ENCODE measurements around the gene GNG7.
"Not testable (repeated sequence)": the region's sequence is repeated elsewhere in the genome, so short reads cannot be mapped to it uniquely, and the experiment has no call there.

GNG7 gene

DNA sequence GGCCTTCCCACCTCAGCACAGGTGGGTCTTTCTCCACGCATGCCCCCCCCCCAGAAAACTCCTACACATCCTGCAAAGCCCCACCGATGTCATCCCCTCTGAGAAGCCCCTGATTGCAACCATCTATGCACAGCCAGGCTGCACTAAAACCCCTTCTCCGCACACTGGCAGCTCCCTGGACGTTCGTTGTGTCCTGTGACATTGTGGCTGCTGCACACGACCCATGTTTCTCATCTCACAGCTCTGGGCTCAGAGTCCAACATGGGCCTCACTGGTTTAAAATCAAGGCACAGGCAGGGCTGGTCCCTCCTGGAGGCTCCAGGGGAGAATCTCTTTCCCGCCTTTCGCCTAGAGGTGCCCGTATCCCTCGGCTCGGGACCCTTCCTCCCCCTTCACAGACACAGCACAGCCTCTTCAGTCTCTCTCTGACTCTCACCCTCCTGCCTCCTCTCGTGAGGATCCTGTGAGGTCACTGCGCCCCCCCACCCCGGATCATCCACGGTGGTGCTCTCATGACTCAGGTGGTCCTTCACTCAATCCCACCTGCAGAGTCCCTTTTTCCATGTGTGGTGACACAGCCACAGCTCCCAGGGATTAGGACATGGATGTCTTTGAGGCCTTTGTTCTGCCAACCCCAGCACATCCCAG lies 155.3 kb downstream of the GNG7 start:
- H3K4me3 ChIP-seq (ENCODE audit: low read depth, low read length), result no peak overlapping the region
- no peaks in the 10 kb centered on the region for H3K36me3 ChIP-seq (ENCODE audit: control insufficient read depth, insufficient read depth, low read length)
- H3K27ac ChIP-seq (ENCODE audit: low read depth, low read length), result no peak overlapping the region
- H3K4me1 ChIP-seq (ENCODE audit: control insufficient read depth, insufficient read depth, low read length), result peaks cover 17% of the 10 kb centered on the region
- no peak overlapping the region for H3K9ac ChIP-seq (ENCODE audit: low read depth, low read length)
- no peaks in the 10 kb centered on the region for H3K9me3 ChIP-seq (ENCODE audit: control insufficient read depth, insufficient read depth, low read length)
- H3K27me3 ChIP-seq (ENCODE audit: control insufficient read depth, insufficient read depth, low read length), result no peaks in the 10 kb centered on the region

DNA sequence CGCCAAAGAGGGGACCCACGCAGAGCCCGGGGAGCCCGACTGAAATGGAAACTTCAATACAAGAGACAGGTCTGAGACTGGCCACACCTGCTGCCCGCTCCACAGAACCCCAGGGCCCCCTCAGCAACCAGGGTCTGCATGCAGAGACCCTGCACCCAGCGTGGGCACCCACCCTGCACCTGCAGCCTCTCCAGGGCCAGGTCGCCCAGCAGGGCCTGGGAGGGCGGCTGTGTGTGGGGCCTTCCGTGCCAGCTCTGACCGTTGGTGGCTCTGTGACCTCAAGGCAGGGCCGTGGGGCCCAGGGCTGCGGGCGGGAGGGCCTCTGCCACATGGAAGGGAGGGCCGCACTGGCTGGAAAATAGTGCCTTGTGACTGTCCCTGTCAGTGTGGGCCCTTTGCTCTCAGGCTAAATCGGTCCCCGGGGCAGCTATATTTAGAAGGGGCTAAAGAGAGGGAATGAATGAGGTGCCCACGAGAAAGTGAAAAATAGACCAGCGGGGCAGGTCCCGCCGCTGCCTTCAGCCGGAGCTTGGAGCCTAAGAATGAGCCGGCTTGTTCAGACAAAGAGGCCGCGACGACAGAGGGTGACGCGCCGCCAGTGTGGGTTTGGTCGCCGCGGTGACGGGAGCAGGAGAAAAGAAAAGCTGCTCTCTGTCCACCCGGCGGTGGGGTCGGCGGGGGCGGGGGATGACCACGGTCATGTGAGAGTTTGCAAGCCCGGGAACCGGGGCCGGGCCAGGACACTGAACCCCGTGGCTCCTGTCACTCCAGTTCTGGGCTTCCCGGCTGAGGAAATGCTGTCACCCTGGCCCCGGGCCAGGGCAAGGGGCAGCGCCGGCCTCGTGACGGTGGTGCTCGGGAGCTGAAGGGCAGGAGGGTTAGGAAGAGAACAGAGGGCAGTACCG lies 156.1 kb downstream of the GNG7 start:
- H3K4me1 ChIP-seq (ENCODE audit: control insufficient read depth, insufficient read depth, low read length), result peaks cover 18% of the 10 kb centered on the region
- no peaks in the 10 kb centered on the region for H3K36me3 ChIP-seq (ENCODE audit: control insufficient read depth, insufficient read depth, low read length)
- no peak overlapping the region for H3K4me3 ChIP-seq (ENCODE audit: low read depth, low read length)
- no peak overlapping the region for H3K9ac ChIP-seq (ENCODE audit: low read depth, low read length)
- no peaks in the 10 kb centered on the region for H3K27me3 ChIP-seq (ENCODE audit: control insufficient read depth, insufficient read depth, low read length)
- H3K27ac ChIP-seq (ENCODE audit: low read depth, low read length), result peak overlapping the region; percentile 37
- no peaks in the 10 kb centered on the region for H3K9me3 ChIP-seq (ENCODE audit: control insufficient read depth, insufficient read depth, low read length)

DNA sequence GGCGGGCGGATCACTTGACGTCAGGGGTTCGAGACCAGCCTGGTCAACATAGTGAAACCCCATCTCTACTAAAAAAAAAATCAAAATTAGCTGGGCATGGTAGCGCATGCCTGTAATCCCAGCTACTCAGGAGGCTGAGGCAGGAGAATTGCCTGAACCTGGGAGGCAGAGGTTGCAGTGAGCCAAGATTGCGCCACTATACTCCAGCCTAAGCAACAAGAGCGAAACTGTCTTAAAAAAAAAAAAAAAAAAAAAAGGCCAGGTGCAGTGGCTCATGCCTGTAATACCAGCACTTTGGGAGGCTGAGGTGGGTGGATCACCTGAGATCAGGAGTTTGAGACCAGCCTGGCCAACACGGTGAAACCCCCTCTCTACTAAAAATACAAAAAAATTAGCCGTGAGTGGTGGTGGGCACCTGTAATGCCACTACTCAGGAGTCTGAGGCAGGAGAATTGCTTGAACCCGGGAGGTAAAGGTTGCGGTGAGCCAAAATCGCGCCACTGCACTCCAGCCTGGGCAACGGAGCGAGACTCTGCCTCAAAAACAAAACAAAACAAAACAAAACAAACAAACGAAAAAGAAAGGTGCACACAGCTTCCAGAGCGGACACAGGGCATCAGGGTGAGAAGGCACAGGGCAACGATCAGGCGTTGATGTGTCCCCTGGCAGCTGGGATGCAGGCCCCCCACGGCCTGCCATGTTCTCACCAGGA lies 156.9 kb downstream of the GNG7 start:
- H3K27me3 ChIP-seq (ENCODE audit: control insufficient read depth, insufficient read depth, low read length); H3K9ac ChIP-seq (ENCODE audit: low read depth, low read length); H3K27ac ChIP-seq (ENCODE audit: low read depth, low read length); H3K4me3 ChIP-seq (ENCODE audit: low read depth, low read length); H3K36me3 ChIP-seq (ENCODE audit: control insufficient read depth, insufficient read depth, low read length); H3K9me3 ChIP-seq (ENCODE audit: control insufficient read depth, insufficient read depth, low read length): not testable (repeated sequence)
- H3K4me1 ChIP-seq (ENCODE audit: control insufficient read depth, insufficient read depth, low read length), result peaks cover 18% of the 10 kb centered on the region

DNA sequence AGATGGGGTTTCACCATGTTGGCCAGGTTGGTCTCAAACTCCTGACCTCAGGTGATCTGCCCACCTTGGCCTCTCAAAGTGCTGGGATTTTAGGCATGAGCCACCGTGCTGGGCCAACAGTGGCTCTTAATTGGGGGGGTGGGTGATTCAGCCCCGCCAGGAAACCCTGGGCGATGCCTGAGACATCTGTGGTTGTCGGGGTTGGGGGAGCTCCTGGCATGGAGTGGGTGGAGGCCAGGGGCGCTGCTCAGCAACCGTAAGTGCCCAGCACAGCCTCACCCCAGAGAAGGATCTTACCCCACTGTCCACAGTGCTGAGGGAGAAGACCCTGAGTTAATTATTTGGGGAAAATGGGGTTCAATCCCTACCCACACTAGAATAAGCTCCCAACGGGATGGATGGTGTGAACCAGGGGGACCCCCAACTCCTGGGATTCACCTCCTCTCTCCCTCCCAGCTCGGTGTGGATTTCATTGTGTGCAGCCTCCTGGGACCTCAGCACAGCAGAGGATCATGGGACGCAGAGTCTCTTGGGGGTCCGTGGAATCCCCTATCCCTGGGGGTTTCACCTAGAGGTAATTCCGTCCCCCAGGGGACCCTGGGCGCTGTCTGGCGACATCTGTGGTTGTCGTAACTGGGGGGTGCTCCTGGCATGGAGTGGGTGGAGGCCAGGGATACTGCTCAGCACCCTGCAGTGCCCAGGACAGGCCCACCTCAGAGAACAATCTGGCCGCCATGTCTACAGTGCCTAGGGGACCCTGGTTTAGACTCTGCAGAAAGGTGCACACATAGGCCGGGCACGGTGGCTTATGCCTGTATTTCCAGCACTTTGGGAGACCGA lies 157.7 kb downstream of the GNG7 start:
- Histone ChIP-seq H3K27ac (ENCODE audit: low read depth, low read length) (no peak overlapping the region), H3K9ac (ENCODE audit: low read depth, low read length) (no peak overlapping the region), H3K27me3 (ENCODE audit: control insufficient read depth, insufficient read depth, low read length) (no peaks in the 10 kb centered on the region), H3K9me3 (ENCODE audit: control insufficient read depth, insufficient read depth, low read length) (no peaks in the 10 kb centered on the region), H3K36me3 (ENCODE audit: control insufficient read depth, insufficient read depth, low read length) (no peaks in the 10 kb centered on the region), H3K4me1 (ENCODE audit: control insufficient read depth, insufficient read depth, low read length) (peaks cover 21% of the 10 kb centered on the region), H3K4me3 (ENCODE audit: low read depth, low read length) (no peak overlapping the region)

DNA sequence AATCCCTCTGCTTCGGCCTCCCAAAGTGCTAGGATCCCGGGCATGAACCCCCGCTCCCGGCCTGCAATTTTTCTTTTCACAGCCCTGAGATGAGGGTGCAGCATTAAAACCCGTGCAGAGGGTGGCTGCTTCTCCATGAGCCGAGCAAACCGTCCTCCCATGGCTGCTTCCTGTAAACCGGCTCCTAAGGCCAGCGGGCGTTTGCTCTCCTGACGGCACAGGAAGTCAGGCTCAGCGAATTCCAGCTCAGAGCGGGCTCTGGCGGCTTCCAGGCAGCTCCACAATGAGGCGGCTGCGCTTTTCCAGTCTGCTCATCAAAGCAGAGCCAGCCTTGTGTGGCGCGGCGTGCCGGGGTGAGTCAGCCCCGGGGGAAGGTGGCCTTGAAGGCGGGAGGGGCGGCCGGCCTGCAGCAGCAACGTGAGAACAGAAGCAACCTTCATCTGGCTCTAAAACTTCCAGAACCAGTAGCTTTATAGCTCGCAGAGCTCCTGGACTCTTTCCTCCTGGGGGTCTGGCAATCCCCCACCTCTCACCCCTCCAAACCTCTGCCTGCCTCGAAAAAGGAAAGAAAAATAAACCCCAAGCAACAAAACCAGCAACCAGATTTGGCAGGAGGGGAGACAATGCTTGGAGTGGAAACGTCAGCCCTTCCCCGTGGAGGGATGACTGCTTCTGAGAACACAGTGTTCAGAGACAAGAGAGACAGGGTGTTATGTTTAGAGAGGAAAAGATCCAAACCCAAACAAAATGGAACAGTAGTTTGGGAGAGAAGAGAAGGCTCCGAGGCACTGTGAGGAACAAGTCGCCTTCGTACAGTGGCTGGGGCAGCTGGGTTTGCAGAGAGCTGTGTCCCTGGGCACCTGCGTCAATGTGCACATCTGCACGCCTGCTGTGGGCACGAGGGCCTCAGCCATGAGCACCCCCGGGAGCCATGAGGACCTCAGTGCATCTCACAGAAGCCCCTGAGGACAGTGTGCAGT lies 158.7 kb downstream of the GNG7 start:
- peak overlapping the region; percentile 22 for H3K9ac ChIP-seq (ENCODE audit: low read depth, low read length)

DNA sequence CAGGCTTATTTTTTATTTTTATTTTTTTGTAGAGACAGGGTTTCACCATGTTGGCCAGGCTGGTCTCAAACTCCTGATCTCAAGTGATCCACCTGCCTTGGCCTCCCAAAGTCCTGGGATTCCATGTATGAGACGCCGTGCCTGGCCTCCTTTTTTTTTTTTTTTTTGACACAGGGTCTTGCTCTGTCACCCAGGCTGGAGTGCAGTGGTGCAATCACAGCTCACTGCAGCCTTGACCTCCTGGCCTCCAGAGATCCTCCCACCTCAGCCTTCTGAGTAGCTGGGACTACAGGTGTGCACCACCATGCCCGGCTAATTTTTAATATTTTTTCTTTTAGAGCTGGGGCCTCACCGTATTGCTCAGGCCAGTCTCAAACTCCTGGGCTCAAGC lies 159.4 kb downstream of the GNG7 start:
- H3K27me3 ChIP-seq (ENCODE audit: control insufficient read depth, insufficient read depth, low read length); H3K9me3 ChIP-seq (ENCODE audit: control insufficient read depth, insufficient read depth, low read length); H3K36me3 ChIP-seq (ENCODE audit: control insufficient read depth, insufficient read depth, low read length); H3K4me3 ChIP-seq (ENCODE audit: low read depth, low read length): not testable (repeated sequence)
- H3K27ac ChIP-seq (ENCODE audit: low read depth, low read length), result peak overlapping the region; percentile 96
- H3K9ac ChIP-seq (ENCODE audit: low read depth, low read length), result peak overlapping the region; percentile 22
- peaks cover 21% of the 10 kb centered on the region for H3K4me1 ChIP-seq (ENCODE audit: control insufficient read depth, insufficient read depth, low read length)

More for the DNA sequence above, 158.7 kb downstream of the GNG7 start:
- Histone ChIP-seq H3K27ac (ENCODE audit: low read depth, low read length) (peak overlapping the region; percentile 96), H3K9me3 (ENCODE audit: control insufficient read depth, insufficient read depth, low read length) (no peaks in the 10 kb centered on the region), H3K4me1 (ENCODE audit: control insufficient read depth, insufficient read depth, low read length) (peaks cover 21% of the 10 kb centered on the region), H3K36me3 (ENCODE audit: control insufficient read depth, insufficient read depth, low read length) (no peaks in the 10 kb centered on the region), H3K27me3 (ENCODE audit: control insufficient read depth, insufficient read depth, low read length) (no peaks in the 10 kb centered on the region), H3K4me3 (ENCODE audit: low read depth, low read length) (no peak overlapping the region)

DNA sequence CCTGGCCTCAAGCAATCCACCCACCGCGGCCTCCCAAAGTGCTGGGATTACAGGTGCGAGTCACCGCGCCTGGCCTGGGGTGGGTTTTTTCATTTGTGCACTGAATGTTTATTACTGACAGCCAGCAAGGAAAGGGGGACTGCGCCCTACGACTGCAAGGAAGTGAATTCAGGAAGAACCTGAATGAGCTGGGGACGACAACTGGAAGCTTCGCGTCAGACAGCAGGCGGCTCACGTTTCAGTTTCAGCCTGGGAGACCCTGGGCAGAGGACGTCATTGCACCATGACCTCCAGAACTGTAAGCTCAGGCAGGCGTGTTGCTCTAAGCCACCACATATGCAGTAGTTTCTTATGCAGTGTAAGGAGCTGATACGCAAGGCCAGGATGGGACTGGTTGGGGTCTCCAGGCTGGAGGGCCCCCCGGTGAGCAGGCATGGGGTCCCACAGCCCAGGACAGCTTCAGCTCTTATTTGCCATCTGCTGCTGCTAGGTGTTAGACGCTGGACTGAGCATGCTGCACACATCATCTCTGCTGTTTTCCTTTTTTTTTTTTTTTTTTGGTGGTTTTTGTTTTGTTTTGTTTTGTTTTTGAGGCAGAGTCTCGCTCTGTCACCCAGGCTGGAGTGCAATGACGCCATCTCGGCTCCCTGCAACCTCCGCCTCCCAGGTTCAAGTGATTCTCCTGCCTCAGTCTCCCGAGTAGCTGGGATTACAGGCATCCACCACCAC lies 160.0 kb downstream of the GNG7 start:
- no peaks in the 10 kb centered on the region for H3K27me3 ChIP-seq (ENCODE audit: control insufficient read depth, insufficient read depth, low read length)
- H3K27ac ChIP-seq (ENCODE audit: low read depth, low read length), result no peak overlapping the region
- no peak overlapping the region for H3K9ac ChIP-seq (ENCODE audit: low read depth, low read length)
- H3K4me3 ChIP-seq (ENCODE audit: low read depth, low read length), result no peak overlapping the region
- peaks cover 21% of the 10 kb centered on the region for H3K4me1 ChIP-seq (ENCODE audit: control insufficient read depth, insufficient read depth, low read length)
- no peaks in the 10 kb centered on the region for H3K36me3 ChIP-seq (ENCODE audit: control insufficient read depth, insufficient read depth, low read length)
- H3K9me3 ChIP-seq (ENCODE audit: control insufficient read depth, insufficient read depth, low read length), result no peaks in the 10 kb centered on the region

DNA sequence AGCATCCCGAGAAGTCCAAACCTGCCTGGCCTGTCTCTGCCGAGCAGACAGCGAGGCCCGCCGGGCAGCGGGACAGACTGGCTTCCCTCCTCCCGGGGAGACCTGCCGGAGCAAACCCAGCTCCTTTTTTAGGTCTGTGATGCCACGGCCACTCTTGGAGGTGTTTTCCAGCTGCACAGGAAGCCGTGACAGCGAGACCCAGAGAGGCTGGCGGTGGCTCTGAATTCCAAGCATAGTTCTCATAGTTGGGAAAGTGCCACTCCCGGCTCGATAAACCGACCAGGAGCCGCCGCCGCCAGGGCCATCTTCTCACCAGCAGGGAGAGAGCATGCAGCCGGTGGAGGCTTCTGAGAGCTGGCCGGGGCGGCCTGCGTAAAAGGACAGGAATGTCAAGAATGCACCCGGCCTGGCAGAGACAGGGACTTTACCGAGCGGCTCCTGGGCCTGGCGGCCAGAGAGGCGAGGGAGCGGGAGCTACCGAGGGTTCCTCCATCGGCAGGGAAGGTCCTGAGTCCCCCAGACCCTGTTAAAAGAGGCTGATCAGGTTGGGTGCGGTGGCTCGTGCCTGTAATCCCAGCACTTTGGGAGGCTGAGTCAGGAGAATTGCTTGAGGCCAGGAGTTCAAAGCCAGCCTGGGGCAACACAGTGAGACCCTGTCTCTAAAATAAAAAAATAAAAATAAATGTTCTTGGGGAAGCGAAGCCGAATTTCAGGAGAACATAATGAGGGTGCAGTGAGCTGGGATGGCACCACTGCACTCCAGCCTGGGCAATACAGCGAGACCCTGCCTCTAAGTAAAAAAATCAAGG lies 161.6 kb downstream of the GNG7 start:
- Histone ChIP-seq H3K4me1 (ENCODE audit: control insufficient read depth, insufficient read depth, low read length) (peaks cover 21% of the 10 kb centered on the region), H3K36me3 (ENCODE audit: control insufficient read depth, insufficient read depth, low read length) (no peaks in the 10 kb centered on the region), H3K9me3 (ENCODE audit: control insufficient read depth, insufficient read depth, low read length) (no peaks in the 10 kb centered on the region), H3K27me3 (ENCODE audit: control insufficient read depth, insufficient read depth, low read length) (no peaks in the 10 kb centered on the region), H3K9ac (ENCODE audit: low read depth, low read length) (peak overlapping the region; percentile 72), H3K4me3 (ENCODE audit: low read depth, low read length) (0 out of 2 replicates have a peak overlapping the region, but pooled peaks have one; percentile 42), H3K27ac (ENCODE audit: low read depth, low read length) (peak overlapping the region; percentile 99)

DNA sequence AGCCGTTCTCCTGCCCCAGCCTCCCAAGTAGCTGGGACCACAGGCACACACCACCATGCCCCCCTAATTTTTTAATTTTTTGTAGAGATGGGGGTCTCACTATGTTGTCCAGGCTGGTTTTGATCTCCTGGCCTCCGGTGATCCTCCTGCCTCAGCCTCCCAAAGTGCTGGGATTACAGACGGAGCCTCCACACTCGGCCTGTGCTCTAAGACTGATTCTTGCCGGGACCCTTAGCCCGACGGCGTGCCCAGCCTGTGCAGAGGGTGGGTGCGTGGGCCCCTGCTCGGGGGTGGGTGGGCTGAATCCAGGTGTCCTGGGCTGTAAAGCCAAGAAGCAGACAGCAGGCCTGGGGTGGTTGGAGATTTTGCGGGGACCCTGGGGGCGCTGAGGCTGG lies 162.2 kb downstream of the GNG7 start:
- H3K9ac ChIP-seq (ENCODE audit: low read depth, low read length), result peak overlapping the region; percentile 53; the same call in 1 of the 2 replicates
- peaks cover 21% of the 10 kb centered on the region for H3K4me1 ChIP-seq (ENCODE audit: control insufficient read depth, insufficient read depth, low read length)
- H3K27me3 ChIP-seq (ENCODE audit: control insufficient read depth, insufficient read depth, low read length), result no peaks in the 10 kb centered on the region
- no peaks in the 10 kb centered on the region for H3K36me3 ChIP-seq (ENCODE audit: control insufficient read depth, insufficient read depth, low read length)
- no peaks in the 10 kb centered on the region for H3K9me3 ChIP-seq (ENCODE audit: control insufficient read depth, insufficient read depth, low read length)
- H3K4me3 ChIP-seq (ENCODE audit: low read depth, low read length), result 0 out of 2 replicates have a peak overlapping the region, but pooled peaks have one; percentile 42
- peak overlapping the region; percentile 99 for H3K27ac ChIP-seq (ENCODE audit: low read depth, low read length)

Measured in HUES48 (cell line).